Gastrocnemius medialis (tissue), 4 donors: ENCODE results near the gene MS4A4A. TPM values are rescaled to one million over a fixed set of nuclear protein-coding genes. Genes with fewer than 3 reads are reported as not detected.

Experiments
- ATAC-seq, 2 donors: fragments of 150-250 bp; one replicate each; pipeline ENCODE4 v1.9.1; 2016
- DNase-seq, 2 donors: peaks; one replicate each; pipeline ENCODE4 v3.0.0-alpha.2; 2019
- H3K27ac ChIP-seq, 4 donors: fragments of 200-600 bp; sonication (generic); 1 replicate in 1 of 4; 2 replicates in 3 of 4; pipeline ENCODE4 v1.5.1; 2016 to 2018; ENCODE audit warnings: mild to moderate bottlenecking in 2 of 4, moderate library complexity in 1 of 4
- H3K27me3 ChIP-seq, 3 donors: fragments of 200-600 bp; sonication (generic) in 2 of 3; 1 replicate in 1 of 3; 2 replicates in 2 of 3; pipeline versions ENCODE4 v1.5.1 to v1.6.0; 2016 to 2019; ENCODE audit warnings: mild to moderate bottlenecking in 1 of 3, moderate library complexity in 1 of 3
- H3K36me3 ChIP-seq, 2 donors: fragments of 200-600 bp; sonication (generic) in 1 of 2; one replicate each; pipeline ENCODE4 v1.5.1; 2017 to 2018
- H3K4me1 ChIP-seq, 2 donors: fragments of 200-600 bp; sonication (generic) in 1 of 2; one replicate each; pipeline ENCODE4 v1.5.1; 2016 to 2017; ENCODE audit warnings: mild to moderate bottlenecking in 2 of 2
- H3K4me3 ChIP-seq, 4 donors: fragments of 200-600 bp; sonication (generic) in 3 of 4; 1 replicate in 1 of 4; 2 replicates in 3 of 4; pipeline ENCODE4 v1.5.1; 2016 to 2019; ENCODE audit warnings: mild to moderate bottlenecking in 2 of 4
- H3K9me3 ChIP-seq, 3 donors: fragments of 200-600 bp; sonication (generic) in 2 of 3; 1 replicate in 1 of 3; 2 replicates in 2 of 3; pipeline ENCODE4 v1.5.1; 2016 to 2019
- POLR2A ChIP-seq, 2 donors: fragments of 450-650 bp; IDR thresholded peaks; one replicate each; pipeline ENCODE4 v1.6.1; 2017; ENCODE audit warnings: antibody characterized with exemption in 2 of 2, mild to moderate bottlenecking in 2 of 2, moderate library complexity in 2 of 2
- in situ Hi-C, 4 donors: fragments of 200-750 bp; cut with MboI; loops; one replicate each; pipeline versions ENCODE4 v1.15.0 to v1.8.0; 2017; ENCODE audit warnings: low sequenced_read_pairs in 4 of 4
- intact Hi-C: fragments of 100-400 bp; cut with DNase I; formaldehyde crosslinking; loops from one replicate; pipeline ENCODE4 v1.15.1; 2023; ENCODE audit warnings: low total_unique reads
- total RNA-seq, 4 donors: library from RNA; depleted of rRNA; stranded (reverse); fragments of >200 nt; gene quantifications; one replicate each; pipeline versions ENCODE4 v1.1.0 to v1.2.3, GENCODE V29; 2016
- TF ChIP-seq, protein P1 (sequence below), 5 experiments: fragments of 450-650 bp in 3 of 5; fragments of 200-600 bp in 2 of 5; sonication (generic) in 2 of 5; IDR thresholded peaks in 4 of 5; conservative IDR thresholded peaks in 1 of 5; 1 replicate in 4 of 5; 2 replicates in 1 of 5; pipeline ENCODE4 v1.5.1; 2016 to 2019; ENCODE audit warnings: antibody characterized with exemption in 5 of 5, mild to moderate bottlenecking in 3 of 5, moderate library complexity in 3 of 5

The MS4A4A gene
- total RNA-seq, 4 donors from 2014 or later, result 5.8 to 15.6 (median 8.4) TPM

DNA sequence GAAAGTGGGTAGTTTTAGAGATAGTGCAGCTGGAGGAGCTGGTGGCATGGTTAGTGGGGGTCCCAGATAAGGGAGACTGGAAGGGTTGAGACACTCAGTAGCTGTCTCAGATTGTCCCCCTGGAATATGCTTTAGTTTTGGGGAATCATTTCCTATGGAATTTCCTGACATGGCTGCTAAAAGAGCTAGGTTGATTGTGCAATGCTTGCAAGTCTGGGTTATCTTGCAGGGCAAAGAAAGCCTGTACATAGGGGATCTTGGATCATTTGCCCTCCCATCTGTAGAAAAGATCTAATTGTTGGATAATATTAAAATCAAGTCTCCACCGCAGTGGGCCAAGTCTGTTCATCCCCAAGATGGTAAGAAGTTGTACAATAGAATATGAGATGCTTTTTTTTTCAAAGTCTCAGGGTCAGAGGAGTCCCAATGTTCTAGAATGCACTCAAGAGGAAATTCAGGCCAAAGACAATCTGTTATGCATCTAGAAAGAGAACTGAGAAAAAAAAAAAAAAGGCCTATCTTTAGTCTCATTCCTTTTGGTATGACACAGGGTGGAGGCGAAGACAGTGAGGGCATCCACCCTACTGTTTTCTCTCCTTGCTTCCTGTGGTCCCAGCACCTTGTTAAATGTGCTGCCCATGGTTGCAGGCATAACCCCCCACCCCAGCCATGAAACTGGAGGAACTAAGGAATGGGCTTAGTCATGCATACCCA lies 66.8 kb downstream of the MS4A4A start:
- Histone ChIP-seq H3K36me3 (no peaks in the 10 kb centered on the region), H3K27me3 (no peaks in the 10 kb centered on the region), H3K9me3 (no peaks in the 10 kb centered on the region), H3K4me1 (no peaks in the 10 kb centered on the region), H3K4me3 (no peak overlapping the region), H3K27ac (no peak overlapping the region)
- in situ Hi-C loops (no loop called here), intact Hi-C loops (no loop called here)
- no peak for ATAC-seq
- no peak for DNase-seq
- TF ChIP-seq POLR2A (IDR thresholded peaks at IDR 0.05), result no peak
- TF ChIP-seq, protein P1, sequence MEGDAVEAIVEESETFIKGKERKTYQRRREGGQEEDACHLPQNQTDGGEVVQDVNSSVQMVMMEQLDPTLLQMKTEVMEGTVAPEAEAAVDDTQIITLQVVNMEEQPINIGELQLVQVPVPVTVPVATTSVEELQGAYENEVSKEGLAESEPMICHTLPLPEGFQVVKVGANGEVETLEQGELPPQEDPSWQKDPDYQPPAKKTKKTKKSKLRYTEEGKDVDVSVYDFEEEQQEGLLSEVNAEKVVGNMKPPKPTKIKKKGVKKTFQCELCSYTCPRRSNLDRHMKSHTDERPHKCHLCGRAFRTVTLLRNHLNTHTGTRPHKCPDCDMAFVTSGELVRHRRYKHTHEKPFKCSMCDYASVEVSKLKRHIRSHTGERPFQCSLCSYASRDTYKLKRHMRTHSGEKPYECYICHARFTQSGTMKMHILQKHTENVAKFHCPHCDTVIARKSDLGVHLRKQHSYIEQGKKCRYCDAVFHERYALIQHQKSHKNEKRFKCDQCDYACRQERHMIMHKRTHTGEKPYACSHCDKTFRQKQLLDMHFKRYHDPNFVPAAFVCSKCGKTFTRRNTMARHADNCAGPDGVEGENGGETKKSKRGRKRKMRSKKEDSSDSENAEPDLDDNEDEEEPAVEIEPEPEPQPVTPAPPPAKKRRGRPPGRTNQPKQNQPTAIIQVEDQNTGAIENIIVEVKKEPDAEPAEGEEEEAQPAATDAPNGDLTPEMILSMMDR (IDR thresholded peaks at IDR 0.05 in 4 of 5, conservative IDR thresholded peaks at IDR 0.05 in 1 of 5), result no peak

DNA sequence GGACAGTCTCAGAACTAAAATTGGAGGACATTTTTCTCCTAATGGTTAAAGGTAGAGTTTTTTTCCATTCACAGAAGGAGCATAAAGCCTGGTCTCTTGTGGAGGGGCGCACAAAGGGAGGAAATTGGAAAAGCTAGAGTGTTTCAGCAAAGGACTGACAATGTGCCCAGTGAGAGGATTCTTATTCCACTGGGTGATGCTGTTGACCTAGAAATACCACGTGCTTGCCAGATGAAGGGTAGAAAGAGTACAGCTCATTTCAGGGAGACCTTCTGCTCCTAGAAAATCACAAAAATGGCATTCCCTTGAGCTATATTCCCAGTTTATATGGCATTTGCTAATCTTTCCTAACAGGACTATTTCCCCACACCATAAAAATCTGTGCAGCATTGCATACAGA lies 67.7 kb downstream of the MS4A4A start:
- TF ChIP-seq POLR2A (IDR thresholded peaks at IDR 0.05), result no peak
- TF ChIP-seq, protein P1 (IDR thresholded peaks at IDR 0.05 in 4 of 5, conservative IDR thresholded peaks at IDR 0.05 in 1 of 5), result no peak
- Histone ChIP-seq H3K27ac (no peak overlapping the region), H3K36me3 (no peaks in the 10 kb centered on the region), H3K4me3 (no peak overlapping the region), H3K4me1 (no peaks in the 10 kb centered on the region), H3K27me3 (no peaks in the 10 kb centered on the region), H3K9me3 (no peaks in the 10 kb centered on the region)
- DNase-seq (no peak), ATAC-seq (no peak)
- in situ Hi-C loops (no loop called here), intact Hi-C loops (no loop called here)

DNA sequence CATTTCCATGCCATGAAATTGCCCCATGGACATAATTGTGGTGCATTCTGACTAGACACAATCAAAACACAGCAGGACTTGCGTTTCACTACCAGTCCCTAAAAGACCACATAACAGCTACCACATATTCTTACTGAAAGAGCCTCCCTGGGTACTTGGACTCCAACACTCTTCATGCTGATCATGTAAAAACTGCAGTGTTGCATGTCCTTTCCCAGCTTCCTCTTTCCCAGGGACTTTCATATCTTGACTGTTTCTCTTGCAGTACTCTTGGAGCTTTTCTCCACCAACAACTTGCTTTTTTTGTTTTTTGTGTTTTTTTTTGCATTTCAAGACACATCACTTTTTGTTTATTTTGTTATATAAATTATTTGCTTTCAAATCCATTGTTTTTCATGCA lies 69.5 kb downstream of the MS4A4A start:
- no peaks in the 10 kb centered on the region for H3K4me1 ChIP-seq
- H3K9me3 ChIP-seq, result no peaks in the 10 kb centered on the region
- H3K27me3 ChIP-seq, result no peaks in the 10 kb centered on the region
- no peak for DNase-seq
- no peaks in the 10 kb centered on the region for H3K36me3 ChIP-seq
- intact Hi-C loops (no loop called here), in situ Hi-C loops (loop anchor here in 1 of 4 donors (25.0 kb wide), 1 partner anchor 262 kb away; no protein-coding TSS in a partner anchor)
- no peak overlapping the region for H3K27ac ChIP-seq
- ATAC-seq, result no peak
- no peak overlapping the region for H3K4me3 ChIP-seq
- TF ChIP-seq, protein P1 (IDR thresholded peaks at IDR 0.05 in 4 of 5, conservative IDR thresholded peaks at IDR 0.05 in 1 of 5), result no peak
- TF ChIP-seq POLR2A (IDR thresholded peaks at IDR 0.05), result no peak

DNA sequence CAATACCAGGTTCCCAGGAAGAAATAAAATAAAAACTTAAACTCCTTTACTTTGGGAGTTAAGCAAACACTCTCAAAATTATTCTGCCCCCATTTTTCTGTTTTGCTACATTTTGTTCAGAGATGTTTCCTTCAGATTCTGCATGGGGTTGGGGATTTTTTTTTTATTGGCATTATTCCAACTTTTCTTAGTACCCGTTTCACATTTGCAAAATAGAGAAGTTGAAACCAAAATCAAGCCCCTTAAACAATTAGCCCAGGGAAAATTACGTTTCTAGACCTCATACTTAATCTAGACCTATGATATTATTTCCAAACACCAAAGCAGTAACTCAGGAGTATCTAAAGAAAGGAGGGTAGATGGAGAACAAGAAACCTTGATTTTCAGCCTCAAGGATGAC lies 77.3 kb downstream of the MS4A4A start:
- H3K9me3 ChIP-seq, result no peaks in the 10 kb centered on the region
- intact Hi-C loops, result no loop called here
- in situ Hi-C loops, result loop anchor here in 1 of 4 donors (25.0 kb wide), 1 partner anchor 255 kb away; no protein-coding TSS in a partner anchor
- DNase-seq (no peak), ATAC-seq (no peak)
- H3K4me3 ChIP-seq, result no peak overlapping the region
- no peak overlapping the region for H3K27ac ChIP-seq
- no peaks in the 10 kb centered on the region for H3K36me3 ChIP-seq
- H3K4me1 ChIP-seq, result no peaks in the 10 kb centered on the region
- no peaks in the 10 kb centered on the region for H3K27me3 ChIP-seq
- TF ChIP-seq, protein P1 (IDR thresholded peaks at IDR 0.05 in 4 of 5, conservative IDR thresholded peaks at IDR 0.05 in 1 of 5), result no peak
- no peak for TF ChIP-seq POLR2A (IDR thresholded peaks at IDR 0.05)

Other genes starting within 250 kb of the MS4A4A start
- gene OOSP2, start 240.3 kb upstream of the MS4A4A start, total RNA-seq, result not detected
- not detected for gene MS4A3, start 224.0 kb upstream of the MS4A4A start, total RNA-seq
- under 1 TPM in 1 of 4 donors, not detected in 3; 0.39 TPM for gene MS4A2, start 192.0 kb upstream of the MS4A4A start, total RNA-seq
- gene MS4A6A, start 97.6 kb upstream of the MS4A4A start, total RNA-seq, result 10 to 100 TPM in 3 of 4 donors, 1 to 10 TPM in 1; 4.6 to 26.6 (median 18.8) TPM
- 1 to 10 TPM in 1 of 4 donors, not detected in 3; 2.8 TPM for gene MS4A4E, start 37.5 kb upstream of the MS4A4A start, total RNA-seq
- gene MS4A6E, start 46.6 kb downstream of the MS4A4A start, total RNA-seq, result not detected
- gene MS4A7, start 97.9 kb downstream of the MS4A4A start, total RNA-seq, result 1 to 10 TPM; 2.5 to 8.9 (median 7.4) TPM
- gene MS4A14, start 115.8 kb downstream of the MS4A4A start, total RNA-seq, result under 1 TPM; 0.10 to 0.56 (median 0.27) TPM
- not detected for gene MS4A5, start 148.9 kb downstream of the MS4A4A start, total RNA-seq
- under 1 TPM in 1 of 4 donors, not detected in 3; 0.10 TPM for gene MS4A1, start 175.2 kb downstream of the MS4A4A start, total RNA-seq
- under 1 TPM in 1 of 4 donors, not detected in 3; 0.75 TPM for gene MS4A12, start 212.1 kb downstream of the MS4A4A start, total RNA-seq
- not detected for gene MS4A13, start 234.7 kb downstream of the MS4A4A start, total RNA-seq